GM12891 (cell line): ENCODE data around the gene GRIK4.

Source experiments
- POLR2A ChIP-seq: IDR thresholded peaks from 2 replicates; pipeline ENCODE4 v1.6.1; 2011; ENCODE audit warnings: low read depth, low read length, control low read depth
- POLR2AphosphoS5 ChIP-seq: IDR thresholded peaks from 2 replicates; pipeline ENCODE4 v1.6.1; 2011; ENCODE audit warnings: low read depth, low read length, control low read depth
- POU2F2 ChIP-seq: IDR thresholded peaks from 2 replicates; pipeline ENCODE4 v1.6.1; 2011; ENCODE audit warnings: low read depth, mild to moderate bottlenecking, control low read depth, low read length, moderate library complexity
- SPI1 ChIP-seq: IDR thresholded peaks from 2 replicates; pipeline ENCODE4 v1.6.1; 2011; ENCODE audit warnings: low read depth, low read length, control low read depth
- TAF1 ChIP-seq: IDR thresholded peaks from 2 replicates; pipeline ENCODE4 v1.6.1; 2011; ENCODE audit warnings: low read depth, low read length, control low read depth

GRCh38 chr11:120629407-120630080 is 118.0 kb downstream of the GRIK4 start:
- TF ChIP-seq TAF1 (no peak), POLR2A (no peak), POLR2AphosphoS5 (no peak), SPI1 (no peak), POU2F2 (no peak)
